Esophagus muscularis mucosa (tissue), 3 donors: ENCODE data around the gene ME3.

ENCODE experiments used
- CTCF ChIP-seq, 3 experiments: fragments of 200-600 bp in 2 of 3; fragments of 450-650 bp in 1 of 3; sonication (generic) in 2 of 3; IDR thresholded peaks; one replicate each; pipeline ENCODE4 v1.5.1; 2017 to 2019; ENCODE audit warnings: antibody characterized with exemption in 3 of 3, mild to moderate bottlenecking in 2 of 3, moderate library complexity in 1 of 3
- POLR2AphosphoS5 ChIP-seq, 2 donors: sonication (generic); formaldehyde crosslinking; IDR thresholded peaks; one replicate each; pipeline ENCODE4 v1.6.1; 2017; ENCODE audit warnings: antibody characterized with exemption in 2 of 2

GRCh38 chr11:86438685-86439084 is 233.7 kb downstream of the ME3 start:
- TF ChIP-seq CTCF (IDR thresholded peaks at IDR 0.05) (no peak), POLR2AphosphoS5 (IDR thresholded peaks at IDR 0.05) (no peak)
